Peyer's patch (tissue), 4 donors: ENCODE data around the gene TRAK1.

Source experiments
- CTCF ChIP-seq, 6 experiments: fragments of 450-650 bp in 4 of 6; fragments of 200-600 bp in 2 of 6; sonication (generic) in 1 of 6; IDR thresholded peaks; one replicate each; pipeline ENCODE4 v1.5.1; 2017 to 2019; ENCODE audit warnings: antibody characterized with exemption in 6 of 6, mild to moderate bottlenecking in 3 of 6, moderate library complexity in 1 of 6
- POLR2A ChIP-seq, 2 donors: fragments of 450-650 bp; IDR thresholded peaks; one replicate each; pipeline ENCODE4 v1.5.1; 2017; ENCODE audit warnings: antibody characterized with exemption in 2 of 2, mild to moderate bottlenecking in 2 of 2, moderate library complexity in 2 of 2

DNA sequence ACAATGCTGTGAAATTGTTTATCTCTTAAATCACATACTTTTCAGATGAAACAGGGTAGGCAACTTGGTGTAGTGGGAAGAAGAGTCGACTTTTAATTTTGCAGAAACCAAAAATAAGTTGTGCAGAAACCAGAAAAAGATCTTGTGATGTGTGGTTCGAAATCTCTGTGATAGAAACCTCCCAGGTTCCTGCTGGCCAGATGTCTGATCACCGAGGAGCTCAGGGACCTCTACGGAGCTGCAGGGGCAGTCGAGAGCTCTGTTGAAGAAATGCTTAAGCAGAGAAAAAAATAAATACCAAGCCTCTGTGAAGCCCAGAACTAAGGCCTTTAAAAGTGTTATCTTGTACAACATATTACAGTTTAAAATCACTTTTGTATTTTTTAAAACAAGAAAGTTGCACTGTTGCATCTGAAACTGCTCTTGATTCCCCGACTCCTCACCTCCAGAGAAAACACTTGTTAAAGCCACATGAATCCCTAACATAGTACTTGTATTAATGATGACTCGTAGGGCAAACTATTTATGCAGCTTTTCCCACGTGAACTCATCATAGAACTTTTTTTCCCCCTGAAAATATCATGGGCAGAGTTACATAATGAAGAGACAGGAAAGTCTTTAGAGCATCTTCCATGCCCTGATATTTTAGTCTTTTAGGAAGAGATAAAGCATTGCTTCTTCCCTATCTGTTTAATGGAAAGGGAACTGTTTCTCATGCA is 123.6 kb downstream of the TRAK1 start:
- TF ChIP-seq CTCF (IDR thresholded peaks at IDR 0.05) (no peak), POLR2A (IDR thresholded peaks at IDR 0.05) (no peak)
